PC-3 (cell line): Measurements from ENCODE around the gene COA1. TPM values are rescaled to one million over a fixed set of nuclear protein-coding genes. Genes with fewer than 3 reads are reported as not detected.

Experiments
- ATAC-seq: fragments of 200-7000 bp; cut with Tn5 transposase; 2 replicates; pipeline ENCODE4 v1.9.1; 2020; ENCODE audit warnings: mild to moderate bottlenecking, moderate library complexity
- BruUV-seq: library from RNA; stranded (reverse); fragments of 400-500 nt; replicated peaks from 2 replicates; lab custom pipeline; 2021; lab: Mats Ljungman, UMichigan
- CTCF ChIA-PET: fragments of 300-600 bp; sonication (Branson Sonifier 250); formaldehyde crosslinking; loops from one replicate; lab custom pipeline; 2022; ENCODE audit warnings: antibody characterized with exemption; lab: Charles Lee
- POLR2A ChIA-PET: fragments of 300-600 bp; sonication (Branson Sonifier 250); formaldehyde crosslinking; loops from one replicate; lab custom pipeline; 2022; ENCODE audit warnings: antibody characterized with exemption; ENCODE audit not compliant: unreplicated experiment; lab: Charles Lee
- DNase-seq: peaks from one replicate; pipeline ENCODE4 v3.0.0-alpha.2; 2015
- H2AFZ ChIP-seq: fragments of 300-600 bp; sonication (generic); 2 replicates; pipeline ENCODE4 v1.6.0; 2016; ENCODE audit warnings: antibody characterized with exemption, low read length
- H3F3A ChIP-seq: fragments of 300-600 bp; sonication (generic); one replicate; pipeline ENCODE4 v1.6.0; 2017; ENCODE audit warnings: antibody characterized with exemption, low read length, control low read depth, mild to moderate bottlenecking; ENCODE audit not compliant: unreplicated experiment
- H3K27ac ChIP-seq: fragments of 300-600 bp; sonication (generic); 2 replicates; pipeline ENCODE4 v1.5.1; 2016; ENCODE audit warnings: mild to moderate bottlenecking, low read length
- H3K27me3 ChIP-seq: fragments of 300-600 bp; sonication (generic); 2 replicates; pipeline ENCODE4 v1.6.1; 2016; ENCODE audit warnings: low read length, mixed read lengths
- H3K36me3 ChIP-seq: fragments of 300-600 bp; sonication (generic); 2 replicates; pipeline ENCODE4 v1.6.1; 2016; ENCODE audit warnings: low read depth, mixed run types, low read length, mixed read lengths
- H3K4me1 ChIP-seq: fragments of 300-600 bp; sonication (generic); 2 replicates; pipeline ENCODE4 v1.5.1; 2016; ENCODE audit warnings: low read length; ENCODE audit not compliant: insufficient read depth
- H3K4me2 ChIP-seq: fragments of 300-600 bp; sonication (generic); 2 replicates; pipeline ENCODE4 v1.6.0; 2016; ENCODE audit warnings: low read length
- H3K4me3 ChIP-seq: fragments of 300-600 bp; sonication (generic); 2 replicates; pipeline ENCODE4 v1.5.1; 2016; ENCODE audit warnings: mild to moderate bottlenecking, low read length, mixed read lengths
- H3K79me2 ChIP-seq: fragments of 300-600 bp; sonication (generic); 2 replicates; pipeline ENCODE4 v1.6.1; 2017; ENCODE audit warnings: low read length, mixed read lengths
- H3K9ac ChIP-seq: fragments of 300-600 bp; sonication (generic); 2 replicates; pipeline ENCODE4 v1.6.0; 2016; ENCODE audit warnings: mild to moderate bottlenecking, low read length
- H3K9me2 ChIP-seq: fragments of 300-600 bp; sonication (generic); replicated peaks from 2 replicates; pipeline ENCODE4 v1.6.1; 2016; ENCODE audit warnings: mixed run types, low read length, mixed read lengths
- H3K9me3 ChIP-seq: fragments of 300-600 bp; sonication (generic); 2 replicates; pipeline ENCODE4 v1.6.1; 2016; ENCODE audit warnings: low read length, mixed read lengths
- H4K20me1 ChIP-seq: fragments of 300-600 bp; sonication (generic); 2 replicates; pipeline ENCODE4 v1.6.1; 2016; ENCODE audit warnings: low read length, mixed read lengths
- EZH2 ChIP-seq: fragments of 300-600 bp; sonication (generic); IDR thresholded peaks from one replicate; pipeline ENCODE4 v1.6.1; 2017; ENCODE audit warnings: antibody characterized with exemption, mild to moderate bottlenecking, low read length; ENCODE audit not compliant: unreplicated experiment
- EZH2phosphoT487 ChIP-seq: fragments of 300-600 bp; sonication (generic); IDR thresholded peaks from 2 replicates; pipeline ENCODE4 v1.6.1; 2018; ENCODE audit warnings: mild to moderate bottlenecking, antibody characterized with exemption, low read length, borderline replicate concordance
- intact Hi-C: fragments of 100-400 bp; cut with micrococcal nuclease; formaldehyde crosslinking; loops from 2 replicates; pipeline ENCODE4 v1.9.0; 2023
- total RNA-seq: library from RNA; depleted of rRNA; stranded (reverse); fragments of >200 nt; gene quantifications from 2 replicates; pipeline ENCODE4 v1.2.3, GENCODE V29; 2014
- TF ChIP-seq, protein P1 (sequence below): fragments of 300-600 bp; sonication (generic); conservative IDR thresholded peaks from 2 replicates; pipeline ENCODE4 v1.5.1; 2017; ENCODE audit warnings: antibody characterized with exemption, low read depth, mild to moderate bottlenecking, low read length

Gene COA1
- total RNA-seq, 1 experiment from 2014 or later, result 82.0 TPM

DNA sequence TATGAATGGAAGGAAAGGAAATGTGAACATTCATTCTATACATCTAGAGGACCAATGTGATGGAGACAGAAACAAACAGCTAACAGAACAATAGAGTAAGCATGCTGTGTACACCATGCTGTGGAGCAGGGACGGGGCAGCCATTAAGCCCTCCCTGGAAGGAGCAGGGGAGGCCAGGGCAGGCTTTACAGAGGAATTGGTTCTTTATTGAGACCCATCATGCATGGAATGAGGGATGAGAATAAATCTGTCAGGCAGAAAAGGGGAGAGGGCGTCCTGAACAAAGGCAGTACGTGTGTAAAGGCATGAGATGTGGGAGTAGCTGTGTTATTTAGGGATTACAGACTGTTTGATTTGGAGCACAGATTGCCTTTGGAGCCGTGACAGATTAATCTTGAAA lies 111.2 kb downstream of the COA1 start:
- no peak overlapping the region for H3K27ac ChIP-seq
- TF ChIP-seq EZH2, result no peak
- TF ChIP-seq, protein P1, sequence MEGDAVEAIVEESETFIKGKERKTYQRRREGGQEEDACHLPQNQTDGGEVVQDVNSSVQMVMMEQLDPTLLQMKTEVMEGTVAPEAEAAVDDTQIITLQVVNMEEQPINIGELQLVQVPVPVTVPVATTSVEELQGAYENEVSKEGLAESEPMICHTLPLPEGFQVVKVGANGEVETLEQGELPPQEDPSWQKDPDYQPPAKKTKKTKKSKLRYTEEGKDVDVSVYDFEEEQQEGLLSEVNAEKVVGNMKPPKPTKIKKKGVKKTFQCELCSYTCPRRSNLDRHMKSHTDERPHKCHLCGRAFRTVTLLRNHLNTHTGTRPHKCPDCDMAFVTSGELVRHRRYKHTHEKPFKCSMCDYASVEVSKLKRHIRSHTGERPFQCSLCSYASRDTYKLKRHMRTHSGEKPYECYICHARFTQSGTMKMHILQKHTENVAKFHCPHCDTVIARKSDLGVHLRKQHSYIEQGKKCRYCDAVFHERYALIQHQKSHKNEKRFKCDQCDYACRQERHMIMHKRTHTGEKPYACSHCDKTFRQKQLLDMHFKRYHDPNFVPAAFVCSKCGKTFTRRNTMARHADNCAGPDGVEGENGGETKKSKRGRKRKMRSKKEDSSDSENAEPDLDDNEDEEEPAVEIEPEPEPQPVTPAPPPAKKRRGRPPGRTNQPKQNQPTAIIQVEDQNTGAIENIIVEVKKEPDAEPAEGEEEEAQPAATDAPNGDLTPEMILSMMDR, result no peak
- TF ChIP-seq EZH2phosphoT487, result no peak
- peaks cover 20% of the 10 kb centered on the region; the same call in 1 of the 2 replicates for H4K20me1 ChIP-seq
- CTCF ChIA-PET, result no interaction called here
- H3K27me3 ChIP-seq, result no peaks in the 10 kb centered on the region
- BruUV-seq, result no TSS peak
- peaks cover 58% of the 10 kb centered on the region for H3K36me3 ChIP-seq
- intact Hi-C loops, result loop anchor here (2.0 kb wide), 1 partner anchor 31 kb away; no protein-coding TSS in a partner anchor
- H3K79me2 ChIP-seq, result peaks cover 89% of the 10 kb centered on the region
- H3K4me3 ChIP-seq, result no peak overlapping the region
- no peak overlapping the region for H3K4me2 ChIP-seq
- H3K9ac ChIP-seq, result no peak overlapping the region
- H3K9me2 ChIP-seq, result no peaks in the 10 kb centered on the region
- POLR2A ChIA-PET, result interaction anchor here (0.6 kb wide), 2 partner anchors 36 to 686 kb away, joined by 3 to 4 read pairs; partner anchors contain the start of gene MRPL32
- ATAC-seq (no peak), DNase-seq (no peak)
- H3K9me3 ChIP-seq, result no peaks in the 10 kb centered on the region
- H3F3A ChIP-seq, result no peaks in the 10 kb centered on the region
- peaks cover 35% of the 10 kb centered on the region for H3K4me1 ChIP-seq
- no peak overlapping the region for H2AFZ ChIP-seq

DNA sequence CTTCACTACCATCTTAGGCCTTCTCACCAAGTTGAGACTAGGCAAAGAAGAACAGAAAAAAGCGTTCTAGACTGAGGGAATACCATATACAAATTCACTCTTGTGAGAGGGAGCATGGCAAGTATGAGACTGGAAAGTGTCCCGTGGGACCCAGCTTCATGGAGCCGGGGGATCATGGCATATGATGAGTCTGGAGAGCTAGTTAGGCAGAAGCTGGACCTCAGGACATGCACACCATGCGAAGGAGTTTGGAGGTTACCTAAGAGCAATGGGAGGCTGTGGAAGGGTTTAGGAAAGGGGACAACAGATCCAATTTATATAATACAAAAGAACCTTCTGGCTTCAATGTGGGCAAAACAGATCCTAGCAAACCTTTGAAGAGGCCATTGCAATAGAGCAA lies 112.3 kb downstream of the COA1 start:
- Histone ChIP-seq H2AFZ (no peak overlapping the region), H3K9me2 (no peaks in the 10 kb centered on the region), H3K27ac (no peak overlapping the region), H3K4me2 (no peak overlapping the region), H3K4me3 (no peak overlapping the region), H3K79me2 (peaks cover 89% of the 10 kb centered on the region), H3K27me3 (no peaks in the 10 kb centered on the region), H3F3A (no peaks in the 10 kb centered on the region), H3K9ac (no peak overlapping the region), H4K20me1 (peaks cover 24% of the 10 kb centered on the region), H3K4me1 (peaks cover 35% of the 10 kb centered on the region), H3K36me3 (peaks cover 58% of the 10 kb centered on the region), H3K9me3 (no peaks in the 10 kb centered on the region)
- DNase-seq (no peak), ATAC-seq (no peak)
- ChIA-PET CTCF (interaction anchor here (0.9 kb wide), 1 partner anchor 34 kb away, joined by 4 read pairs; the partner anchor contains the start of gene STK17A), POLR2A (no interaction called here)
- no TSS peak for BruUV-seq
- TF ChIP-seq, protein P1, result no peak
- no peak for TF ChIP-seq EZH2
- TF ChIP-seq EZH2phosphoT487, result no peak
- intact Hi-C loops, result no loop called here

DNA sequence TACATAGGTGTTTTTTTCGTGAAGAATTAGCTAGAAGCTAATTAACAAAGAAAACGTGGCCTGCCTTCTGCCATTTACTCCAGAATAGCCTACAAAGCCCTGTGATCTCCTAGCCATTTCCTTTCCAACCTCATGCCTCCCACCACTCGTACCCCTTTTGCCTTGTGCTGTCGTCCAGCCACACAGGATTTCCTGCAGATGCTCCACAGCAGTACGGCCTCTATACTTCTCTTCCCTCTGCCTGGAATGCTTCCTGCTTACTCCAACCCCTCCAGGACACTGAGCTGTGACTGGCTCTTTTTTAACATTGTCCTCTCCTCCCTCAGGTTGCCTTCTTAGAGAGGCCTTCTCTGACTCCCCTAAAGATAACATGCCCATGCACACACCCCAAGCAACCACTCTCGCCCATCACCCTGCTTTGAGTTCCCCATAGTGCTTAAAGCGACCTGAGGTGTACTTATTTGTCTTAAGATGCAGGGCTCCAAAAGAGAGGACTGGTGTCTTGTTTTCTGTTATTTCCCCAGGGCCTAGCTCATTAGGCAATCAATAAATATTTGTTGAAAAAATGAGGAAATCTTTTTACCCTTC lies 113.7 kb downstream of the COA1 start:
- no peaks in the 10 kb centered on the region for H3F3A ChIP-seq
- H3K9me3 ChIP-seq, result no peaks in the 10 kb centered on the region
- BruUV-seq, result no TSS peak
- H4K20me1 ChIP-seq, result peaks cover 35% of the 10 kb centered on the region
- H2AFZ ChIP-seq, result no peak overlapping the region
- H3K79me2 ChIP-seq, result peaks cover 89% of the 10 kb centered on the region
- no peaks in the 10 kb centered on the region for H3K27me3 ChIP-seq
- H3K27ac ChIP-seq, result no peak overlapping the region
- peaks cover 60% of the 10 kb centered on the region for H3K36me3 ChIP-seq
- H3K9me2 ChIP-seq, result no peaks in the 10 kb centered on the region
- ChIA-PET POLR2A (no interaction called here), CTCF (no interaction called here)
- intact Hi-C loops, result no loop called here
- no peak for ATAC-seq
- peaks cover 31% of the 10 kb centered on the region for H3K4me1 ChIP-seq
- no peak overlapping the region for H3K4me3 ChIP-seq
- H3K4me2 ChIP-seq, result no peak overlapping the region
- H3K9ac ChIP-seq, result no peak overlapping the region
- no peak for TF ChIP-seq EZH2phosphoT487
- TF ChIP-seq EZH2, result no peak
- TF ChIP-seq, protein P1, result no peak
- DNase-seq, result no peak
